GM19099 (cell line): ENCODE data around the gene CASP7.

Experiments used
- POLR2A ChIP-seq: IDR thresholded peaks from 3 replicates; pipeline ENCODE4 v1.6.1; 2011; ENCODE audit warnings: low read depth; ENCODE audit not compliant: insufficient read length; ENCODE audit errors: extremely low read depth

Gene CASP7

GRCh38 chr10:113679463-113680189 lies at the start of gene CASP7:
Gene CASP7, plus strand, starts transcription at chr10:113679912. Its CDS starts 17,582 bp downstream, at chr10:113697494.
- peak; percentile 68 for TF ChIP-seq POLR2A

- TF ChIP-seq POLR2A, result no peak
These were observed 48.7 kb upstream of the CASP7 start for GRCh38 chr10:113630929-113631533.

- no peak for TF ChIP-seq POLR2A
These were observed 47.9 kb upstream of the CASP7 start for GRCh38 chr10:113631684-113632367.

GRCh38 chr10:113639966-113640365 lies 39.7 kb upstream of the CASP7 start:
- TF ChIP-seq POLR2A, result no peak

GRCh38 chr10:113641702-113642101 lies 38.0 kb upstream of the CASP7 start:
- no peak for TF ChIP-seq POLR2A

- no peak for TF ChIP-seq POLR2A
These were observed 36.5 kb upstream of the CASP7 start for GRCh38 chr10:113643183-113643582.

- no peak for TF ChIP-seq POLR2A
These were observed 35.3 kb upstream of the CASP7 start for GRCh38 chr10:113644185-113645120.

- no peak for TF ChIP-seq POLR2A
These were observed 33.1 kb upstream of the CASP7 start for GRCh38 chr10:113646336-113647201.

GRCh38 chr10:113647812-113648211 lies 31.9 kb upstream of the CASP7 start:
- TF ChIP-seq POLR2A, result no peak

GRCh38 chr10:113648478-113648877 lies 31.2 kb upstream of the CASP7 start:
- no peak for TF ChIP-seq POLR2A

GRCh38 chr10:113650172-113650571 lies 29.5 kb upstream of the CASP7 start:
- no peak for TF ChIP-seq POLR2A

GRCh38 chr10:113651021-113651420 lies 28.7 kb upstream of the CASP7 start:
- TF ChIP-seq POLR2A, result no peak

GRCh38 chr10:113651898-113652297 lies 27.8 kb upstream of the CASP7 start:
- TF ChIP-seq POLR2A, result no peak

GRCh38 chr10:113656896-113657295 lies 22.8 kb upstream of the CASP7 start:
- no peak for TF ChIP-seq POLR2A
